HG03097 (cell line): ENCODE results near the gene ACKR2.
"Not testable (repeated sequence)": the region's sequence is repeated elsewhere in the genome, so short reads cannot be mapped to it uniquely, and the experiment has no call there.

Experiments used
- ATAC-seq: cut with Tn5 transposase; IDR thresholded peaks from one replicate; pipeline ENCODE4 v1.9.1; 2021; ENCODE audit not compliant: unreplicated experiment, low FRiP score

ACKR2 gene

GRCh38 chr3:42883251-42883930 lies 74.1 kb downstream of the ACKR2 start:
- not testable (repeated sequence) for ATAC-seq

- ATAC-seq, result no peak
These were observed 75.1 kb downstream of the ACKR2 start for GRCh38 chr3:42884324-42884723.

- no peak for ATAC-seq
These were observed 77.1 kb downstream of the ACKR2 start for GRCh38 chr3:42886294-42886822.

- ATAC-seq, result no peak
These were observed 77.8 kb downstream of the ACKR2 start for GRCh38 chr3:42887084-42887483.

GRCh38 chr3:42891042-42891441 lies 81.8 kb downstream of the ACKR2 start:
- ATAC-seq, result no peak

- ATAC-seq, result no peak
These were observed 82.9 kb downstream of the ACKR2 start for GRCh38 chr3:42892169-42892568.

- ATAC-seq, result no peak
These were observed 83.6 kb downstream of the ACKR2 start for GRCh38 chr3:42892807-42893206.

GRCh38 chr3:42894698-42895579 lies 85.7 kb downstream of the ACKR2 start:
- ATAC-seq, result no peak

- ATAC-seq, result no peak
These were observed 86.3 kb downstream of the ACKR2 start for GRCh38 chr3:42895580-42895868.

GRCh38 chr3:42898896-42899675 lies 89.8 kb downstream of the ACKR2 start:
- no peak for ATAC-seq

GRCh38 chr3:42900226-42901072 lies 91.2 kb downstream of the ACKR2 start:
- no peak for ATAC-seq

- no peak for ATAC-seq
These were observed 91.8 kb downstream of the ACKR2 start for GRCh38 chr3:42901073-42901415.

GRCh38 chr3:42902257-42902656 lies 93.0 kb downstream of the ACKR2 start:
- ATAC-seq, result no peak

GRCh38 chr3:42904076-42904475 lies 94.8 kb downstream of the ACKR2 start:
- ATAC-seq, result no peak

GRCh38 chr3:42905740-42906069 lies 96.5 kb downstream of the ACKR2 start:
- ATAC-seq, result no peak

- no peak for ATAC-seq
These were observed 97.0 kb downstream of the ACKR2 start, which contains the start of gene ZNF662 for GRCh38 chr3:42906070-42906847. TSS of gene ZNF662 (plus strand) at chr3:42906142. CDS start at chr3:42908115, 1,973 bp downstream.

- ATAC-seq, result no peak
These were observed 97.6 kb downstream of the ACKR2 start for GRCh38 chr3:42906848-42907183.

- no peak for ATAC-seq
These were observed 99.4 kb downstream of the ACKR2 start for GRCh38 chr3:42908675-42909074.

- ATAC-seq, result no peak
These were observed 102.3 kb downstream of the ACKR2 start for GRCh38 chr3:42911551-42911950.
